Esophagus squamous epithelium (tissue), 5 donors: Measurements from ENCODE around the gene COMMD1. TPM values are rescaled to one million over a fixed set of nuclear protein-coding genes. Genes with fewer than 3 reads are reported as not detected.
"Not testable (repeated sequence)": the region's sequence is repeated elsewhere in the genome, so short reads cannot be mapped to it uniquely, and the experiment has no call there.

ENCODE experiments used
- DNase-seq: peaks from one replicate; lab custom pipeline; 2025; lab: John Stamatoyannopoulos, UW
- H3K27ac ChIP-seq, 4 donors: fragments of 200-600 bp; sonication (generic); one replicate each; pipeline ENCODE4 v1.5.1; 2016 to 2019; ENCODE audit warnings: mild to moderate bottlenecking in 1 of 4
- H3K27me3 ChIP-seq, 4 donors: fragments of 200-600 bp; sonication (generic); 1 replicate in 3 of 4; 2 replicates in 1 of 4; pipeline versions ENCODE4 v1.5.1 to v1.6.0; 2017 to 2021; ENCODE audit warnings: antibody characterized with exemption in 1 of 4
- H3K36me3 ChIP-seq, 3 donors: fragments of 200-600 bp; sonication (generic); one replicate each; pipeline ENCODE4 v1.5.1; 2016 to 2019
- H3K4me1 ChIP-seq, 3 donors: fragments of 200-600 bp; sonication (generic); one replicate each; pipeline ENCODE4 v1.5.1; 2017 to 2019
- H3K4me3 ChIP-seq, 4 donors: fragments of 200-600 bp; sonication (generic); 1 replicate in 3 of 4; 2 replicates in 1 of 4; pipeline ENCODE4 v1.5.1; 2016 to 2019; ENCODE audit warnings: mild to moderate bottlenecking in 2 of 4, moderate library complexity in 1 of 4
- H3K9me3 ChIP-seq, 3 donors: fragments of 200-600 bp; sonication (generic); one replicate each; pipeline ENCODE4 v1.5.1; 2016 to 2019
- POLR2A ChIP-seq, 4 donors: fragments of 450-650 bp; IDR thresholded peaks; one replicate each; pipeline ENCODE4 v1.6.1; 2017; ENCODE audit warnings: antibody characterized with exemption in 4 of 4, mild to moderate bottlenecking in 4 of 4, moderate library complexity in 3 of 4
- WGBS, 2 donors: methylation state at CpG; one replicate each; pipeline ENCODE4 v1.1.5; 2018; 5-methylcytosine and 5-hydroxymethylcytosine counted together
- intact Hi-C: fragments of 100-400 bp; cut with DNase I; formaldehyde crosslinking; loops from one replicate; pipeline ENCODE4 v1.15.0; 2022
- total RNA-seq, 4 donors: library from RNA; depleted of rRNA; stranded (reverse); fragments of >200 nt; gene quantifications; one replicate each; pipeline ENCODE4 v1.1.0, GENCODE V29; 2016
- TF ChIP-seq, protein P1 (sequence below), 6 experiments: fragments of 450-650 bp in 4 of 6; fragments of 200-600 bp in 2 of 6; sonication (generic) in 2 of 6; IDR thresholded peaks; one replicate each; pipeline ENCODE4 v1.5.1; 2016 to 2019; ENCODE audit warnings: antibody characterized with exemption in 6 of 6, mild to moderate bottlenecking in 4 of 6, moderate library complexity in 4 of 6
- donor health status: DM: yes; HTN: yes; CAD: no.

The COMMD1 gene
- total RNA-seq, 4 donors from 2014 or later = 38.0 to 44.3 (median 40.5) TPM

DNA sequence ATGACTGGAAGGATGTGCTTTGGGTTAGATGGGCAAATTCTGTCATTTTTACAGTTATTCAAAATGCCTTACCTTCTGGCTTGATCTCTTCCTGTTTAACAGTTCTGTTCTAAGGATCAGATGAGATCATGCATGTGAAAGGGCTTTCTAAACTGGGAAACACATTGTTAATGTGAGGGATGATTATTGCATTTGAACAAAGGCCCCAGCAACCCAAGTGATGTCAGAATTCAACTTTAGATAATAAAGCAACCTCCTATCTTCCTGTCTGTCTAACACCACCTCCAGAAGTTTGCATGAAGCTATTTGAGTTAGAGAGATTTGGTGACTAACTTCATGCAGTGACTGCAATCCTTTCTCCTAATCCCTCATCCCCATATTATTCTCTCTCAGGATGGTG is 212.7 kb downstream of the COMMD1 start:
- Histone ChIP-seq H3K27ac (no peak overlapping the region), H3K4me3 (no peak overlapping the region), H3K4me1 (peaks cover 0 to 8% (median 0%) of the 10 kb centered on the region in 3 donors), H3K36me3 (no peaks in the 10 kb centered on the region), H3K27me3 (no peaks in the 10 kb centered on the region), H3K9me3 (no peaks in the 10 kb centered on the region)
- intact Hi-C loops = no loop called here
- TF ChIP-seq, protein P1, sequence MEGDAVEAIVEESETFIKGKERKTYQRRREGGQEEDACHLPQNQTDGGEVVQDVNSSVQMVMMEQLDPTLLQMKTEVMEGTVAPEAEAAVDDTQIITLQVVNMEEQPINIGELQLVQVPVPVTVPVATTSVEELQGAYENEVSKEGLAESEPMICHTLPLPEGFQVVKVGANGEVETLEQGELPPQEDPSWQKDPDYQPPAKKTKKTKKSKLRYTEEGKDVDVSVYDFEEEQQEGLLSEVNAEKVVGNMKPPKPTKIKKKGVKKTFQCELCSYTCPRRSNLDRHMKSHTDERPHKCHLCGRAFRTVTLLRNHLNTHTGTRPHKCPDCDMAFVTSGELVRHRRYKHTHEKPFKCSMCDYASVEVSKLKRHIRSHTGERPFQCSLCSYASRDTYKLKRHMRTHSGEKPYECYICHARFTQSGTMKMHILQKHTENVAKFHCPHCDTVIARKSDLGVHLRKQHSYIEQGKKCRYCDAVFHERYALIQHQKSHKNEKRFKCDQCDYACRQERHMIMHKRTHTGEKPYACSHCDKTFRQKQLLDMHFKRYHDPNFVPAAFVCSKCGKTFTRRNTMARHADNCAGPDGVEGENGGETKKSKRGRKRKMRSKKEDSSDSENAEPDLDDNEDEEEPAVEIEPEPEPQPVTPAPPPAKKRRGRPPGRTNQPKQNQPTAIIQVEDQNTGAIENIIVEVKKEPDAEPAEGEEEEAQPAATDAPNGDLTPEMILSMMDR (IDR thresholded peaks at IDR 0.05) = no peak
- no peak for TF ChIP-seq POLR2A (IDR thresholded peaks at IDR 0.05)
- DNase-seq = no peak

DNA sequence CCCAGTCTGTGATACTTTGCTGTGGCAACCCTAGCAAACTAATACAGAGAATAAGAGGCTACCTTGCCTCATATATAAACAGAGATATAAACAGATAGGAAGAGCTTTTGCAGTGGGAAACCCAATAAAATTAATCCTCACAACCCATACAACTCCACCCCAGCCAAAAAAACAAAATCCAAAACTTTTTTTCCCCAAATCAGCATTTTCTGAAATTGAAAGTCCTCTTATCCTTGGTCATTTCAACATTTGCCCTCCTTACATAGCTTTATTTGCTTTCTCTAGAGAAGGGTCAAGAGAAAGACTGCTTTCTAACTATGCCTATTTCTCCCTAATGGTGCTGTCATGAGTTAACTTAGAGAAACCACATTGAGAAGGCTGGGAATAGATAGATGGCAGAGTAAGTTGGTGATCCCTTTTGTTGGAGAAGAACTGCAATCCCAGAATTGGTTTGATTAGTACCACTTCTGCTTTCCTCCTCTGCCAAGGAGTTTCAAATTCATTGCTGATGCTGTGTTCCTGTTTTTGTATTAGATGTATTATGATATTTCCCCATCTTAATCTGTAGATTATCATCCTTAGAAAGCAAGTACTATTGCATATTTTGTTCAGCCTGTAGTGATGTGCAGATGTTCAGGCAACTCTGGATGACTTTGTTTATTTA is 214.0 kb downstream of the COMMD1 start:
- intact Hi-C loops = no loop called here
- Histone ChIP-seq H3K27me3 (no peaks in the 10 kb centered on the region), H3K4me1 (peaks cover 0 to 8% (median 0%) of the 10 kb centered on the region in 3 donors), H3K36me3 (no peaks in the 10 kb centered on the region), H3K4me3 (no peak overlapping the region), H3K9me3 (no peaks in the 10 kb centered on the region), H3K27ac (no peak overlapping the region)
- no peak for TF ChIP-seq POLR2A (IDR thresholded peaks at IDR 0.05)
- TF ChIP-seq, protein P1 (IDR thresholded peaks at IDR 0.05) = no peak
- DNase-seq = no peak

DNA sequence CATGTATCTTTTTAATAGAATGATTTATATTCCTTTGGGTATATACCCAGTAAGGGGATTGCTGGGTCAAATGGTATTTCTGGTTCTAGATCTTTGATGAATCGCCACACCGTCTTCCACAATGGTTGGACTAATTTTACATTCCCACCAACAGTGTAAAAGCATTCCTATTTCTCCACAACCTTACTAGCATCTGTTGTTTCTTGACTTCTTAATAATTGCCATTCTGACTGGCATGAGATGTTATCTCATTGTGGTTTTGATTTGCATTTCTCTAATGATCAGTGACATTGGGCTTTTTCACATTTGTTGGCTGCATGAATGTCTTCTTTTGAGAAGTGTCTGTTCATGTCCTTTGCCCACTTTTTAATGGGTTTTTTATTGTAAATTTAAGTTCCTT is 220.8 kb downstream of the COMMD1 start:
- H3K27ac ChIP-seq, DNase-seq, H3K36me3 ChIP-seq, H3K4me3 ChIP-seq, H3K9me3 ChIP-seq, H3K4me1 ChIP-seq, intact Hi-C loops, H3K27me3 ChIP-seq: not testable (repeated sequence)
- WGBS, 2 donors = 95 to 100% methylated on average over 2 of the region's 2 CpGs

DNA sequence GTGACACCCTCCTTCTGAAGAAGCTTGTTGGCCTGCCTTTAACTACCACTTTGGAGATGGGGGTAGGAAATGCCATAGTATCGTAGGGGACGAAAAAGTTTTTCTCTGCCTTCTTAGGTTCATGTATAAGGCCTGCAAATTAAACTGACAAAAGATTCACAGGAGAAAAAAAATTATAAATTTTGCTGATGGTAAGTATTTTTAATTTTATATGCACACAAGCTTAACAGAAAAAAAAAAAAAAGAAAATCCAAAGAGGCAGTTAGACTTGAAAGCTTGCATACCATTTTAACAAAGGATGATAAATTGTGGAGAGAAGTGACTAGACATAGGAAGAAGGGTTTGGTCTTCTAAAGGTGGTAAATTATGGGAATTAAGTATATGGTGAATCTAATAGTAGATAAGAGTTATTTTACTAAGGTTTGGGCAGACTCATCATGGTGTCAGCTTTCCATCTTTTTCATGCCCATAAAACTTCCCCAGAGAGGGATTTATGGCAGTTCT is 227.9 kb downstream of the COMMD1 start:
- Histone ChIP-seq H3K4me1 (no peaks in the 10 kb centered on the region), H3K36me3 (peaks cover 0 to 8% (median 0%) of the 10 kb centered on the region in 3 donors), H3K27me3 (no peaks in the 10 kb centered on the region), H3K9me3 (no peaks in the 10 kb centered on the region), H3K4me3 (no peak overlapping the region), H3K27ac (no peak overlapping the region)
- no peak for DNase-seq
- TF ChIP-seq, protein P1 (IDR thresholded peaks at IDR 0.05) = no peak
- no peak for TF ChIP-seq POLR2A (IDR thresholded peaks at IDR 0.05)
- intact Hi-C loops = no loop called here
- WGBS, 2 donors = 97 to 100% methylated on average over 2 of the region's 2 CpGs

DNA sequence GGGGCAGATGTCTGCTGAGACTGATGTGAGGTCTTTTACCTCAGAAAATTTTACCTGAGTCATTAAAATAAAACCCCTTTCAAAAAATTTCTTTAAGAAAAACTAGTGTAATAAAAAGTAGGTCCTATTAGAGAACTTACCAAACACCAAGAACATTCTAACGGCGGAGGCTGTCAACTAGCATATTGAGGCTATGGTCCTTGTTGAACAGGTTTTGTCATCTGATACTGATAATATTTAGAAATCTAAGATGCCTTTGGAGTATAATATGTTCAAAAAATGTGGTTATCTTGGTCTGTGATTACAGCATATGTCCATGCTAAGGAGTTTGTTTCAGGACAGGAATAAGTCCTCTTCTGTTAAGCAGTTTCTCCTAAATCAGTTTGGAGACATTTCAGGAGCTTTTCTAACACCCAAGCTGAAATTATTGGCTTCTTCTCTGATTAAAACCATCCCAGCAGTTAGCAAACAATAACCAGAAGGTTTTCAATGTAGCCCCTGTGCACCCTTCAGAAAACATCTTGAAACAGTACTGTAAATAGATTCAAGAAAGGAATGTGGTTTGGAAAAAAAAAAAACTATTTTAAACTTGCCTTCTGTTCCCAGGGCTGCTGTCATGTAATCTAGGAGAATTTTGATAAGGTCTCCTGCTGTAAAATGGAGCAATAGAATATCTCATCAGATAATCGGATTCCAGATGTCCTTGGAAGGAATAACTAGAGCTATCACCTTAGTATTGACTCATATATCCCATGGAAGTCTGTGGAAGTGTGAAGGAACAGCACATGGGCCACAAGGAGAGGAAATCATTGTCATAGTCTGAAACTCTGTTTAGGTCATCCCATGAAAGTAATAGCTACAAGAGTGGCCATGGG is 231.7 kb downstream of the COMMD1 start:
- Histone ChIP-seq H3K4me3 (no peak overlapping the region), H3K27me3 (no peaks in the 10 kb centered on the region), H3K4me1 (no peaks in the 10 kb centered on the region), H3K27ac (no peak overlapping the region), H3K9me3 (no peaks in the 10 kb centered on the region), H3K36me3 (peaks cover 0 to 14% (median 0%) of the 10 kb centered on the region in 3 donors)
- intact Hi-C loops = no loop called here
- no peak for DNase-seq
- no peak for TF ChIP-seq POLR2A (IDR thresholded peaks at IDR 0.05)
- TF ChIP-seq, protein P1 (IDR thresholded peaks at IDR 0.05) = no peak
- WGBS, 2 donors = 90 to 96% methylated on average over 3 of the region's 3 CpGs
